T-helper 2 cell treated with Interferon-gamma antibody and Interleukin-4, amounts not matched to agents 5 μg/mL and 100 μg/mL, for 36 hours (primary cell): Measurements from ENCODE around the gene SNAP25.

Experiments
- DNase-seq: peaks from one replicate; pipeline ENCODE4 v3.0.0; 2021; ENCODE audit warnings: low spot score
- H3K27ac Mint-ChIP-seq: one replicate; pipeline ENCODE4 v1.8.0; 2021; ENCODE audit warnings: mild to moderate bottlenecking, mixed read lengths
- H3K27me3 Mint-ChIP-seq: one replicate; pipeline ENCODE4 v1.8.0; 2021; ENCODE audit warnings: low read depth, mixed read lengths
- H3K36me3 Mint-ChIP-seq: one replicate; pipeline ENCODE4 v1.8.0; 2021; ENCODE audit warnings: low read depth, mixed read lengths
- H3K4me1 Mint-ChIP-seq: one replicate; pipeline ENCODE4 v1.8.0; 2021; ENCODE audit warnings: low read depth, mixed read lengths
- H3K4me3 Mint-ChIP-seq: one replicate; pipeline ENCODE4 v1.8.0; 2022; ENCODE audit warnings: mild to moderate bottlenecking, moderate library complexity, mixed read lengths
- H3K9me3 Mint-ChIP-seq: one replicate; pipeline ENCODE4 v1.8.0; 2021; ENCODE audit warnings: mixed read lengths

The SNAP25 gene

DNA sequence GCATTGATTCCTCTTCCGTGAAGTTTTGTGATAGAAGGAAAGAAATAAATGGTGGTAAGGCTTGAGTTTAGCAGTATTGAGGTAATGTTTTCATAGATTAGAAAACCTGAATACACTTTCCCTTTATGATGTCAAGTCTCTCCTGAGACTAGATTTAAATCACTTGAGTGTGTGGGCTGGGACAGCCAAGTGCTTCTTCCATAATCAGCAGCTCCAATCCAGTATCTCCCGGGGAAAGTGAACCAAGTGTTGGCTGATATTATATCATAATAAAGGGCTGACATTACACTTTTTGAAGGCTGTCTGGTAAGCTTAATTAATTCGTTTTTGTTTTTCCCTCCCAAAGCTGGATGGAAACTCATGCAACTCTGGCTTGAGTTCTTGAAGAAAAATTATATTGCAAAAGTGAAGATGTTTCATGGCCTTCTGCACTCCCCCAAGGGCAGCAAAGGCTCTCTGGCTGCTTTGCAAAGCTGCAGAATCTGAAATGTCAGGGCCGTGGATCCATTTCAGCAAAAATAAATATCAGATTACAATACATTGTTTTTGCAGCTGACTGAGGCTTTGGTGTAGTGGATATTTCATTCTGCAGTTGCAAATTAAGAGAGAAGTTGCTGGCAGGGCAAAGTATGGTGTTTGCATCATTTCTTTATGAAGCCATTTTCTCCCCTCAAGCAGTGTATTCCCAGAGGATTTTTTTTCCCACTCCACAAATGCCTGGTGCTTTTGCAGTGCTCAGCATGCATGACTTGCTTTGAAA is 114.2 kb downstream of the SNAP25 start:
- no peak overlapping the region for H3K27ac Mint-ChIP-seq
- H3K36me3 Mint-ChIP-seq, result no peaks in the 10 kb centered on the region
- no peak overlapping the region for H3K4me3 Mint-ChIP-seq
- no peaks in the 10 kb centered on the region for H3K9me3 Mint-ChIP-seq
- peaks cover 18% of the 10 kb centered on the region for H3K27me3 Mint-ChIP-seq
- DNase-seq, result no peak
- no peaks in the 10 kb centered on the region for H3K4me1 Mint-ChIP-seq

DNA sequence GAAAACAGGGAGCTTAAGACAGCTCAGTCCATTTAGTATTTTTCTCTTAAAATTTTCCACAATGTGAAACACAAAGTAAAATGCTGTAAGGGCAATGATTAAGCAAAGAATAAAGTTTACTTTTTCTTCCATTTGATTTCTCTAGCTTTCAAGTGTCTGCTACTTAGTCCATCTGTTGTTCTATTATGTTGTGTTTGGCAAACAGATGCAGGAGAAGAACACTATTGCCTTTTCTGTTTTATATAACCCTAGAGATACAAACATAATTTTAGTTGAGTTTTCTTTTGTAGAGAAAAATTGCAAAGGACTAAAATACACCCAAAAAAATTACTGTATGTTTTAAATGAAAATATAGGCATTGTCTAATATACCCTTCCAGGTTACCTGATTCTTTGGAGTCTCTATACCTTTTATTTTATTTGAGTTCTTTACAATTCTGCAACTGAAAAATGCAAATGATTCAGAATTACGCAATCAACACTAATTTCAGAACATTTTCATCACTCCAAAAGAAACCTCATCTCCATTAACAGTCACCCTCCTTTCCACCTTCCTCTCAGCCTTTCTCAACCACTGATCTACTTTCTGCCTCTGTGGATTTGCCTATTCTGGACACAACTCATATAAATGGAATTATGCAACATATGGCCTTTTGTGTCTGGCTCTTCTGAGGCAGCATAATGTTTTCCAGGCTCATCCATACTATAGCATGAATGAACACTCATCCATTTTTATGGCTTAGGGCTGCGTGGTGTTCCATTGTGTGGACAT is 118.5 kb downstream of the SNAP25 start:
- H3K36me3 Mint-ChIP-seq, result no peaks in the 10 kb centered on the region
- H3K27me3 Mint-ChIP-seq, result peaks cover 8% of the 10 kb centered on the region
- H3K9me3 Mint-ChIP-seq, result no peaks in the 10 kb centered on the region
- H3K27ac Mint-ChIP-seq, result no peak overlapping the region
- no peaks in the 10 kb centered on the region for H3K4me1 Mint-ChIP-seq
- H3K4me3 Mint-ChIP-seq, result no peak overlapping the region
- no peak for DNase-seq

DNA sequence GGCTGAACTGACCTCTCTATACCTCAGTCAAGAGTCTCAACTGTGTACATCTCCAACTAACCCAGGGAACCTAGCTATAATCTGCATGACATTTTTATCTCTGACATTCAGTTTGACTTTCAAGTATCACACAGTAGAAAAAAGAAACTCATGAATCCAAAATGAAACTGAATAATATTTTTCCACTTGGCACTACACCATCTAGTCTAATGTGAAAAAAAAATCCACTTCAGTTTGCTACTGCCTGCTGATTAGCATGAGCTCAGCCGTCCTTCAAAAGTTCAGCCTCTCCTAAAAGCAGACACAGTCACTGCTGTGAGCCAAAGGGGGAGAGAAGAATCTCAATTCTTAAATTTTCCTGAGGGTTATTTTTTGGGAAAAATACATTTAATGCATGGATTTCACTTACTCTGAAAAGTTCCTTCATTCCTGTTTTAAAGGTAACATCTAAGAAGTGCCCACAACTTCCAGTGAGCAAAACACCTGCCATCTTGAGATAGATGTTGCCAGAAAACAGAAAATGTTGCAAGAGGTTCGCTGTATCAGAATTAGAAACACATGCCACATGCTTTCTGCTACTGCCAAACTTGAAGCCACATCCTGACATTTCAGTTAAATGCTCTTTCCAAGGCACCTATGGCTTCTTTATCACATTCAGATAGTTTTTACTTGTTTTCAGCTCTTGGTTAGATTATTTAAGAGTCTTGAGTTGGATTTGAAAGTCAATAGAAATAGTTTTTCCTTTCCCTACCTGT is 120.0 kb downstream of the SNAP25 start:
- H3K27ac Mint-ChIP-seq, result no peak overlapping the region
- H3K36me3 Mint-ChIP-seq, result no peaks in the 10 kb centered on the region
- no peak for DNase-seq
- H3K27me3 Mint-ChIP-seq, result peaks cover 7% of the 10 kb centered on the region
- no peaks in the 10 kb centered on the region for H3K9me3 Mint-ChIP-seq
- H3K4me1 Mint-ChIP-seq, result no peaks in the 10 kb centered on the region
- H3K4me3 Mint-ChIP-seq, result no peak overlapping the region

DNA sequence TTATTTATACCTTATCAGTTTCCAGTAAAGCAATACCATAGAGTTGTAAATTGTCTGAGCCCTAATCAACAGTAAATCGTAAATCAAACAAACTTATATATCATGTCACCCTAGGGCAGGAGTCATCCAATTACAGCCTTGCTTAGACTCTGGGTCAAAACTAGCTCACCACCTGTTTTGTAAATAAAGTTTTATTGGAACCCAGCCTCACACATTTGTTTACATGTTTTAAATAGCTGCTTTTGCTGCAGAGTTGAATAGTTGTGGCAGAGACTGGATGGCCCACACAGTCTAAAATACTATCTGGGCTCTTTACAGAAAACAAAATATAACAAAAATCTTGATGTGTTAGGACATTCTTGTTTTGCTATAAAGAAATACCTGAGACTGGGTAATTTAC is 121.0 kb downstream of the SNAP25 start:
- DNase-seq, result no peak
- H3K4me1 Mint-ChIP-seq, result no peaks in the 10 kb centered on the region
- H3K9me3 Mint-ChIP-seq, result no peaks in the 10 kb centered on the region
- no peak overlapping the region for H3K4me3 Mint-ChIP-seq
- peaks cover 4% of the 10 kb centered on the region for H3K27me3 Mint-ChIP-seq
- no peaks in the 10 kb centered on the region for H3K36me3 Mint-ChIP-seq
- no peak overlapping the region for H3K27ac Mint-ChIP-seq

DNA sequence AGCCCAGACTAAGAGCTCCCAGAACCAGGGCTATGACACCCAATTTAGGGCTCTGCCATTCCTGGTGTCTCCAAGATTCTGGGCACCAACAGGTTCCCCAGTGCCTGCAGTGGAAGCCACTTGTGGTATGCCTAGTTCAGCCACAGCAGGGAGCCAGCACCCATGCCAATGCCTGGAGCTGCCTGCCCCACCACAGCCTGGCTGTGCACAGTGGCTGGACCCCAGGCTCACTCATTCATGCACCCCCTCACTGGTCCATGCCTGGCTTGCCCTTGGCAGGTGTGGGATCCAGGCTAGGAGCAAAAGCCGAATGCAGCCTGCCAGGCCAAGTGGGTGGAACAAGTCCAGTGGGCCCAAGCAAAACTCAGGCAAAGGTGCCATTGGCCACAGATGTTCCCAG is 123.5 kb downstream of the SNAP25 start:
- Mint-ChIP-seq H3K9me3 (no peaks in the 10 kb centered on the region), H3K4me3 (no peak overlapping the region), H3K4me1 (no peaks in the 10 kb centered on the region), H3K27me3 (peaks cover 5% of the 10 kb centered on the region), H3K27ac (no peak overlapping the region), H3K36me3 (no peaks in the 10 kb centered on the region)
- DNase-seq, result no peak

DNA sequence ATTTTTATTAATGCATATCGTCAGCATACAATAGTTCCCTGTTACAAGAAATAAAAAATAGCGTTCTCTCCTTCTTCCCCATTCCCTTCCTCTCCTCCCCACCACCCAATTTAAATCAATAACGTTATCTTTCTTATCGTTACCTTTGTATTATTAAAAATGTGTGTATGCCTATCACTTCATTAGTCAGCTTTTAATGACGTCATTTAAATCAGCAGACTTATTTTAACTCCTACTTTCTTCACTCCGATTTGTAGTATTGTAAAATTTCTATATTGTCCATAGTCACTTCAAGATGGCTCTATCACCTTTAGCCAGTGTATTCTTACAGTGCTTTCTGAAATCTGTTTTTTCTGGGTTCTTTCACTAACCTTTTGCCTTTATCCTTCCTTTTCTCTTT is 126.3 kb downstream of the SNAP25 start:
- Mint-ChIP-seq H3K4me1 (no peaks in the 10 kb centered on the region), H3K27me3 (peaks cover 5% of the 10 kb centered on the region), H3K27ac (no peak overlapping the region), H3K9me3 (no peaks in the 10 kb centered on the region), H3K4me3 (no peak overlapping the region), H3K36me3 (no peaks in the 10 kb centered on the region)
- DNase-seq, result no peak

DNA sequence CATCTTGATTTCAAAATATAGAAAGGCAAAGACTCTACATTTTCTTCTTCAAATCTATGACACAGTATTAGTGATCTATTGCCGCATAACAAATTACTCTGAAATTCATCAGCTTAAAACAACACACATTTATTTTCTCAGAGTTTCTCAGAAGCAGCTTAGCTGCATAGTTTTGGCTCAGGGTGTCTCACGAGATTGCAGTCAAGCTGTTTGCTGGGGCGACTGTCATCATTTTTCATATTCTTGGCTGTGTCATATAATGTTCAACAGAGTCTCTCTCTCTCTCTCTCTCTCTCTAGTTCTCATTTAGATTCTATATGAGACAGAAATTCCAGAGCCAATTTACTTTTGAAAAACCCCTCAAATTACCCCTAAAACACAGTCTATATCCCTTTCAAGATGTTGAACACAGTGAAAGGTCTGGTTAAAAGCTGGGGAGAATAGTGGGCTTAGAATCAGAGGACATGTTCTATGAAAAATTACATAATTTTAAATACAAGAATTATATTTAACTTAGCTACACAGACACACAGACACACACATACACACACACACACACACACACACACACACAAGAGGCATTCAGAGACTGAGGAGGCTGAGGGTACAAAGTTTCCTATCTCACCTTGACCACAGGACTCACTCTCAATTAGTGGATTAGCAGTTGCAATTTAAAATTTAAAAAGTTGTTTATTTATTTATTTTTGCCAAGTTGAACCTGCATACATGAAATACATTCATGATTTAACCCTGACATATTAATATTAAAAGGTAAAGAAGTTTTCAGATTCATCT is 128.7 kb downstream of the SNAP25 start:
- H3K9me3 Mint-ChIP-seq, result no peaks in the 10 kb centered on the region
- H3K36me3 Mint-ChIP-seq, result peaks cover 3% of the 10 kb centered on the region
- no peak overlapping the region for H3K27ac Mint-ChIP-seq
- DNase-seq, result no peak
- peaks cover 5% of the 10 kb centered on the region for H3K27me3 Mint-ChIP-seq
- no peak overlapping the region for H3K4me3 Mint-ChIP-seq
- peaks cover 15% of the 10 kb centered on the region for H3K4me1 Mint-ChIP-seq

DNA sequence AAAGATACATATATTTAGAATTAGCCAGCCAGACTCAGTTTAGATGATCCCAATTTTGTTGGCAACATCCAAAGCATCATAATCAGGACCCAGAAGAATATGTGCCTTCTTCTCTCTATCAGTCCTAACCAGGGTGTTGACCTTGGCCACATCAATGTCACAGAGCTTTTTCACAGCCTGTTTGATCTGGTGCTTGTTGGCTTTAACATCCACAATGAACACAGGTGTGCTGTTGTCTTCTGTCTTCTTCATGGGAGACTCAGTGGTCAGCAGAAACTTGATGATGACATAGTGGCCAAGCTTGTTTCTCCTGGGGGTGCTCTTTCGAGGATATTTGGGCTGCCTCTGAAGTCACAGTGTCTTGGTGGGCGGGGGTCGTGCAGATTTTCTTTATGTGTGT is 130.5 kb downstream of the SNAP25 start:
- H3K36me3 Mint-ChIP-seq, result peaks cover 3% of the 10 kb centered on the region
- H3K27ac Mint-ChIP-seq, result no peak overlapping the region
- no peak overlapping the region for H3K4me3 Mint-ChIP-seq

DNA sequence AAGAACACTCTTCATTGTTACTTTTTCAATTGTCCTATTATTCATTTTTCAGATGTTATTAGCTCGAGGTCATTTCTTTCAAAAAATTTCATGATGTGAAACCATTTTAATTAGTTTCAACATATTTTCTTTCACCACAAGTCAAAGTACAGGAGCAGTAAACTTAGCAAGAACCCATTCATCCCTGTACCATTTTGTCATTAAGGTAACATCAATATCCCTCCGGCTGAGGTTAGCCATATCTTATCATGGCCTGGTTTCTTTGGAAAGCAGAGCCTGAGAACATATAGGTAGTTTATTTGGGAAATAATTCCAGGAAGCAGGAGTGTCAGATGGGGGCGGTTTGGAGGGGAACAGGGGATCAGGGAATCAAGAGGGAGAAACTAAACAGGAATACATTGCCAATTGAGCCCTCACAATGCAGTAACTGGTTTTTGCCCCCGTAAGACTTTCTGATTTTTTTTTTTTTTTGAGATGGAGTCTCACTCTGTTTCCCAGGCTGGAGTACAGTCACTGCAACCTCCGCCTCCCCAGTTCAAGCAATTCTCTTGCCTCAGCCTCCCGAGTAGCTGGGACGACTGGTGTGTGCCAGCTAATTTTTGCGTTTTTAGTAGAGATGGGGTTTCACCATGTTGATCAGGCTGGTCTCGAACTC is 131.7 kb downstream of the SNAP25 start:
- peaks cover under 1% of the 10 kb centered on the region for H3K27me3 Mint-ChIP-seq
- H3K4me3 Mint-ChIP-seq, result peak overlapping the region; percentile 59
- H3K36me3 Mint-ChIP-seq, result peaks cover 3% of the 10 kb centered on the region
- peak overlapping the region; percentile 77 for H3K27ac Mint-ChIP-seq
- peaks cover 21% of the 10 kb centered on the region for H3K4me1 Mint-ChIP-seq
- DNase-seq, result no peak
- H3K9me3 Mint-ChIP-seq, result no peaks in the 10 kb centered on the region

More for the DNA sequence above, 130.5 kb downstream of the SNAP25 start:
- Mint-ChIP-seq H3K27me3 (peaks cover 3% of the 10 kb centered on the region), H3K4me1 (peaks cover 21% of the 10 kb centered on the region), H3K9me3 (no peaks in the 10 kb centered on the region)
- DNase-seq, result no peak

DNA sequence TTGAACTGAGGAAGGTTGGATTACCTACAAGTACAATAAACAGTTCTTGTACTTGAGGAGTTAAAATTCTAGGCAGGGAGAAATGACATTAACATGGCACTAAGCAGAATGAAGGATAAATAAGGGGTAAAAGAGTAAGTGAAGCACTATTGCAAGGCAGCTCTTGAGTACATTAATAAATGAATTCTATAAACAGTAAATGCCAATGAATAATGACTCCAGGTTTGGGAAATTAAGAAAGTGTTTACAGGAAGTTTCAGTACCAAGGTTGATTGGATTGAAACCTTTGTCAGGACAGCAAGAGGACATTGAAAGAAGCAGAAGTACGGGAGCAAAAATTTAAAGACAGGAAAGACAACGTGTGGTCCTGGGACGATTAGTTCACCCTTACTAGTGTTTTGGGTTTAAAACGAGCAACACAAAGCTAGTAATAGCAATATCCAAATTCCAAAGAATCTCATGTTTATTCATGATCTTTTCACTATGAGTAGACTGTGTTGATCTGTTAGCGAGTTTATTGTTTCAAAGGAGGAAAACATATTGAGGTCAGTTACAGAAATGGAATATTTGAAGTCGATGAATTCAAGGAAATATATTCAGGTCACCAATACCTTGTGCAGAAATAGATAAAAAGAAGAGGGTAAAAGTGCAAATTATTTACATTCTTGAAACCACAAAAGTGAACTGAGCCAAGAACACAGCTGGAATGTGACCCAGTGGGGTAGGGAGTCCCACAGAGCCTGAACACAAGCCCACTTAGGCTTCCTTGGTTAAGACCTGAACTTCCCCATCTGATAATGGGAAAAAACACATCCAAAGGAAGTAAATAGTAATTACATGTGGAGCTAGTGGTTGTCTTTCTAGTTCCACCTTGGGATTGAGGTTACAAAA is 134.5 kb downstream of the SNAP25 start:
- no peak overlapping the region for H3K27ac Mint-ChIP-seq

DNA sequence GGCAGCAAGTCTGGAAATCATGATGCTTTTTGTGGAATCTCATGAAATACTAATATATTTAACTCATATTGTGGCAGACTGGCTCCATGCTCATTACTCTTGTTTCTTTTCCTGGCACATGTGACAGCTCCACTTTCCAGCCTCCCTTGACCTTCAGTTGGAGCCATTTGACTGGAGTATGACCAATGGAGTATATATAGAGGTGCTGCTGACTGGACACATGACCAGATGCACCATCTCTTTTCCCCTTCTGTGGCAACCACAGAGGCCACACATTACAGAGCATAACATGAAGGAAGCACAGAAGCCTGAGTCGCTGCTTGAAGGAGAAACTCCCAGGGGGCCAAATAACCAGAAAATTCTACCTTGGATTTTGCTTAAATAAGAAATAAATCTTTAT is 138.0 kb downstream of the SNAP25 start:
- peaks cover 3% of the 10 kb centered on the region for H3K27me3 Mint-ChIP-seq
- no peaks in the 10 kb centered on the region for H3K9me3 Mint-ChIP-seq
- H3K27ac Mint-ChIP-seq, result no peak overlapping the region
- peaks cover 11% of the 10 kb centered on the region for H3K4me1 Mint-ChIP-seq
- no peak for DNase-seq
- peaks cover 2% of the 10 kb centered on the region for H3K36me3 Mint-ChIP-seq
- no peak overlapping the region for H3K4me3 Mint-ChIP-seq

More for the DNA sequence above, 134.5 kb downstream of the SNAP25 start:
- Mint-ChIP-seq H3K4me3 (no peak overlapping the region), H3K36me3 (peaks cover 4% of the 10 kb centered on the region), H3K4me1 (peaks cover 21% of the 10 kb centered on the region), H3K27me3 (no peaks in the 10 kb centered on the region), H3K9me3 (no peaks in the 10 kb centered on the region)
- no peak for DNase-seq
